Measurements from ENCODE around the gene APCDD1L.

The APCDD1L gene

DNA sequence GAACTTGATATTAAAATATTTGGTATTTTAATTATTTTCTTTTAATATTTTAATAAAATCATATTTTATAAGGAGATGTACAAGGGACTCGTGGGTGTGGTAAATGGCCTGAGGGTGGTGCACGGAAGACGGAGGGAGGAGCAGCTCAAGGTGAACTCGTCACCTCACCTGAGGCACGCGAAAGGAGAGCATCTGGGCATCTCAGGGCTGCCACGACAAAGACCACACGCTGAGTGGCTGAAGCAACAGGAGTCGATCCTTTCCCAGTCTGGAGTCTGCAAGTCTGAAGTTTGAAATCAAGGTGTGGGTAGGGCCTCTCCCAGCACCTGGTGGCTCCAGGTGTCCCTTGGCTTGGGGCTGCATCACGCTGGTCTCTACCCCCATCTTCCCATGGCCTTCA, 39.7 kb downstream of the APCDD1L start:
- no peaks in the 10 kb centered on the region for H3K9me3 ChIP-seq (ENCODE audit: insufficient read depth, low read length)
- no peak overlapping the region for H3K27ac ChIP-seq (ENCODE audit: low read depth, low read length)
- no peaks in the 10 kb centered on the region for H3K9me2 ChIP-seq (replicated peaks; ENCODE audit: insufficient read depth, low read length)
- H3K27me3 ChIP-seq (ENCODE audit: low read length), result no peaks in the 10 kb centered on the region
- H3K9ac ChIP-seq (ENCODE audit: low read length), result no peak overlapping the region
- no peaks in the 10 kb centered on the region for H4K20me1 ChIP-seq (ENCODE audit: low read depth, low read length)
- no peaks in the 10 kb centered on the region for H3K36me3 ChIP-seq (ENCODE audit: low read length)
- no peaks in the 10 kb centered on the region for H3F3A ChIP-seq (ENCODE audit: insufficient read depth)
- H2AFZ ChIP-seq (ENCODE audit: low read depth, low read length, severe bottlenecking), result no peak overlapping the region
- H3K79me2 ChIP-seq (ENCODE audit: insufficient read depth, low read length), result no peaks in the 10 kb centered on the region
- H3K4me2 ChIP-seq (ENCODE audit: low read depth, low read length, poor library complexity, severe bottlenecking), result no peak overlapping the region
- TF ChIP-seq EZH2phosphoT487 (conservative IDR thresholded peaks at IDR 0.05; ENCODE audit: low read length), result no peak
- TF ChIP-seq, protein P1, sequence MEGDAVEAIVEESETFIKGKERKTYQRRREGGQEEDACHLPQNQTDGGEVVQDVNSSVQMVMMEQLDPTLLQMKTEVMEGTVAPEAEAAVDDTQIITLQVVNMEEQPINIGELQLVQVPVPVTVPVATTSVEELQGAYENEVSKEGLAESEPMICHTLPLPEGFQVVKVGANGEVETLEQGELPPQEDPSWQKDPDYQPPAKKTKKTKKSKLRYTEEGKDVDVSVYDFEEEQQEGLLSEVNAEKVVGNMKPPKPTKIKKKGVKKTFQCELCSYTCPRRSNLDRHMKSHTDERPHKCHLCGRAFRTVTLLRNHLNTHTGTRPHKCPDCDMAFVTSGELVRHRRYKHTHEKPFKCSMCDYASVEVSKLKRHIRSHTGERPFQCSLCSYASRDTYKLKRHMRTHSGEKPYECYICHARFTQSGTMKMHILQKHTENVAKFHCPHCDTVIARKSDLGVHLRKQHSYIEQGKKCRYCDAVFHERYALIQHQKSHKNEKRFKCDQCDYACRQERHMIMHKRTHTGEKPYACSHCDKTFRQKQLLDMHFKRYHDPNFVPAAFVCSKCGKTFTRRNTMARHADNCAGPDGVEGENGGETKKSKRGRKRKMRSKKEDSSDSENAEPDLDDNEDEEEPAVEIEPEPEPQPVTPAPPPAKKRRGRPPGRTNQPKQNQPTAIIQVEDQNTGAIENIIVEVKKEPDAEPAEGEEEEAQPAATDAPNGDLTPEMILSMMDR (IDR thresholded peaks at IDR 0.05; ENCODE audit: insufficient read depth, low read length, poor library complexity, severe bottlenecking), result no peak
- H3K4me3 ChIP-seq (ENCODE audit: insufficient read depth, low read length, poor library complexity, severe bottlenecking), result no peak overlapping the region

DNA sequence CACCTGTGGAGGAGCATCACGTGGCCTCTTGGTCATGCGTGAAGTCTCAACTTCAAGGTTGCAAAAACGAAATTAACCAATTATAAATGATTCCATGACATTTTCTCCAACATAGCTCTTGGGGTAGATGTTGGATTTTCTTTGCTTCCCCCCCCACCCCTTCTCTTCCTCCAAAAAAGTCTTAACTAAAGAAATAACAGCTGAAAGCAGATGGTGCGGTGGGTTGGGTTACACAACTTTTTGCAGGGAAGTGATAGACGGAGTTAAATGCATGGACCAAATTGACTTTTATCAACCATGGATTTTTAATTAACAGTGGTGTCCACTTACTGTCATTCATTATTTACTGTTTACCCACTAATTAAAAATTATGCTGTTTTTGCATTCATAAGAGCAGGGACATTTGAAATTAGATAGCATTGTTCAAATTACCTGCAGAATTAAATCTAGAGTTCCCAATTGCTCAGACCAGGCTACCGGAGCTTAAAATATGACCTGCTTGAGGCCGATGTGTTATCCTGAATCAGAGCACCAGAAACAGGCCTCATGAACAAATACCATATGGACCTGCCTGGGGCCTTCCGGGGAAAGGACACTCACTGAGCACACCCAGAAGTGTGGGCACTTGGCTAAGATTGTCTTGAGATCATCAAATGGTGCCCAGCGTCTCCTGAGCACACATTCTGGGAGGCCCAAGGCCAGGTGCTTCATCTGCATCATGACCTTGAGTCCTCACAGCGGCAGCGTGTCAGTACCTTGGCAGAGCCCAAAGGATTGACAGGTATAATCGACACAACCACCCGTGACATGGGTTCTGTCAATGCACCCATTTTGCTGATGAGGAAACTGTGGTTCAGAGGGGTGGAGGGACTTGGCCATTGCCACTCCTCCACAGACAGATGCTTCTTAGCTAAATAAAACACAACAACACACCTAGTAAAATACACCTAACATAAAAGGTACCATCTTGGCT, 41.5 kb downstream of the APCDD1L start:
- Histone ChIP-seq H3K9ac (ENCODE audit: low read length) (no peak overlapping the region), H3K9me2 (replicated peaks; ENCODE audit: insufficient read depth, low read length) (no peaks in the 10 kb centered on the region), H3F3A (ENCODE audit: insufficient read depth) (no peaks in the 10 kb centered on the region), H3K4me3 (ENCODE audit: insufficient read depth, low read length, poor library complexity, severe bottlenecking) (no peak overlapping the region), H3K27ac (ENCODE audit: low read depth, low read length) (no peak overlapping the region), H3K9me3 (ENCODE audit: insufficient read depth, low read length) (no peaks in the 10 kb centered on the region), H3K79me2 (ENCODE audit: insufficient read depth, low read length) (no peaks in the 10 kb centered on the region), H3K4me2 (ENCODE audit: low read depth, low read length, poor library complexity, severe bottlenecking) (no peak overlapping the region), H4K20me1 (ENCODE audit: low read depth, low read length) (no peaks in the 10 kb centered on the region), H3K36me3 (ENCODE audit: low read length) (no peaks in the 10 kb centered on the region), H2AFZ (ENCODE audit: low read depth, low read length, severe bottlenecking) (no peak overlapping the region), H3K27me3 (ENCODE audit: low read length) (no peaks in the 10 kb centered on the region)
- TF ChIP-seq EZH2phosphoT487 (conservative IDR thresholded peaks at IDR 0.05; ENCODE audit: low read length), result no peak
- TF ChIP-seq, protein P1 (IDR thresholded peaks at IDR 0.05; ENCODE audit: insufficient read depth, low read length, poor library complexity, severe bottlenecking), result no peak

DNA sequence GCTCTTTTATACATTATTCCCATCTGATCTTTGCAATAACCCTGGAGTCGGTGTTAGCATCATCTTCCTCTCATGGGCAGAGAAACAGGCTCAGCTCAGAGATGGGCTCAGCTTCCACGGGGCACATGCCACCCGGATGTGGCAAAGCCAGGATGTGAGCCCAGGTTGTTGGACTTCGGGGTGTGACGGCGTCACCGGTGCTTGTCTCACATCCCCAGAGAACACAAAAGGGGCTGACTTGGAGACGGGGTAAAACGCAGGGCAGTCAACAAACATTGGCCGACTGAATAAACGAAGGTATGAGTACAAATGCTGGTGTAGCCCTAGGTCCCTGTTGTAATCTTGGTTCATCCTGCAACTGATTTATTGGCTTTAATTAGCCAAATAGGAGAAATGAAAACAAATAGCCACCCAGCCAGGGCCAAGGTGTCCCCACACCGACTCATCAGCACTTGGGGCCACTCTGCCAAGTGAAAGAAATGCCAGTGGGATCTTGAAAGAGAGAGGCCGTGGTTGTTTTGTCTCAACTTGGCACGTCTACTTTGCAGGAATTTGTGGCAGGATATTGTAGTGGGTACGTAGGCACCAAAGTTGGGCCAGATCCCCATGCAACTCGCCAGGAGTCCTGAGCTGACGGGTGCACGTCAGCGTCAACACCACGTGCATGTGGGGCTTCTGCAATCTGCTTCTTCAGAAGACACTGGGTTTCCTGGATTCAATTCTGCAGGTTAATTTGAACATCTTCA, 42.8 kb downstream of the APCDD1L start:
- Histone ChIP-seq H3K4me3 (ENCODE audit: insufficient read depth, low read length, poor library complexity, severe bottlenecking) (no peak overlapping the region), H3K4me2 (ENCODE audit: low read depth, low read length, poor library complexity, severe bottlenecking) (no peak overlapping the region), H4K20me1 (ENCODE audit: low read depth, low read length) (no peaks in the 10 kb centered on the region), H3K27ac (ENCODE audit: low read depth, low read length) (no peak overlapping the region), H3K9me3 (ENCODE audit: insufficient read depth, low read length) (no peaks in the 10 kb centered on the region), H3K36me3 (ENCODE audit: low read length) (no peaks in the 10 kb centered on the region), H3K79me2 (ENCODE audit: insufficient read depth, low read length) (no peaks in the 10 kb centered on the region), H3K27me3 (ENCODE audit: low read length) (no peaks in the 10 kb centered on the region), H2AFZ (ENCODE audit: low read depth, low read length, severe bottlenecking) (no peak overlapping the region), H3K9me2 (replicated peaks; ENCODE audit: insufficient read depth, low read length) (no peaks in the 10 kb centered on the region), H3F3A (ENCODE audit: insufficient read depth) (no peaks in the 10 kb centered on the region), H3K9ac (ENCODE audit: low read length) (no peak overlapping the region)
- TF ChIP-seq, protein P1 (IDR thresholded peaks at IDR 0.05; ENCODE audit: insufficient read depth, low read length, poor library complexity, severe bottlenecking), result no peak
- TF ChIP-seq EZH2phosphoT487 (conservative IDR thresholded peaks at IDR 0.05; ENCODE audit: low read length), result no peak
